Neural progenitor cell (in vitro differentiated cells): ENCODE results near the gene KIAA0930. TPM values are rescaled to one million over a fixed set of nuclear protein-coding genes. Genes with fewer than 3 reads are reported as not detected.

ENCODE experiments used
- DNase-seq: peaks from one replicate; pipeline ENCODE4 v3.0.0-alpha.2; 2016; ENCODE audit warnings: low spot score
- H2AFZ ChIP-seq: fragments of 200-600 bp; sonication (generic); replicated peaks from 2 replicates; pipeline ENCODE4 v1.6.1; 2016; ENCODE audit warnings: antibody characterized with exemption
- H3F3A ChIP-seq: fragments of 200-600 bp; sonication (generic); 2 replicates; pipeline ENCODE4 v1.6.1; 2016; ENCODE audit warnings: antibody characterized with exemption, low read depth
- H3K27ac ChIP-seq: fragments of 200-600 bp; sonication (generic); 2 replicates; pipeline ENCODE4 v1.5.1; 2016; ENCODE audit warnings: mild to moderate bottlenecking
- H3K27me3 ChIP-seq: fragments of 200-600 bp; sonication (generic); 2 replicates; pipeline ENCODE4 v1.6.1; 2016; ENCODE audit warnings: mild to moderate bottlenecking, moderate library complexity
- H3K36me3 ChIP-seq: fragments of 200-600 bp; sonication (generic); 2 replicates; pipeline ENCODE4 v1.5.1; 2016
- H3K4me1 ChIP-seq: fragments of 200-600 bp; sonication (generic); 2 replicates; pipeline ENCODE4 v1.6.1; 2016; ENCODE audit warnings: mixed run types
- H3K4me2 ChIP-seq: fragments of 200-600 bp; sonication (generic); 2 replicates; pipeline ENCODE4 v1.6.1; 2016
- H3K4me3 ChIP-seq: fragments of 200-600 bp; sonication (generic); 2 replicates; pipeline ENCODE4 v1.5.1; 2016
- H3K79me2 ChIP-seq: fragments of 200-600 bp; sonication (generic); 2 replicates; pipeline ENCODE4 v1.6.1; 2016; ENCODE audit warnings: low read depth
- H3K9ac ChIP-seq: fragments of 200-600 bp; sonication (generic); 2 replicates; pipeline ENCODE4 v1.6.1; 2016
- H3K9me3 ChIP-seq: fragments of 200-600 bp; sonication (generic); 2 replicates; pipeline ENCODE4 v1.5.1; 2016; ENCODE audit warnings: low read depth
- H4K20me1 ChIP-seq: fragments of 200-600 bp; sonication (generic); 2 replicates; pipeline ENCODE4 v1.6.1; 2016; ENCODE audit warnings: low read depth
- H3K27ac Mint-ChIP-seq: 3 replicates; pipeline ENCODE4 v1.8.0; 2021; ENCODE audit warnings: mixed read lengths
- H3K27me3 Mint-ChIP-seq: 2 replicates; pipeline ENCODE4 v1.8.0; 2022; ENCODE audit warnings: low read depth, mild to moderate bottlenecking, inconsistent platforms, moderate library complexity, mixed read lengths; ENCODE audit not compliant: insufficient read depth
- H3K36me3 Mint-ChIP-seq: 3 replicates; pipeline ENCODE4 v1.8.0; 2021; ENCODE audit warnings: mixed read lengths
- H3K4me1 Mint-ChIP-seq: 3 replicates; pipeline ENCODE4 v1.8.0; 2021; ENCODE audit warnings: mixed read lengths
- H3K4me3 Mint-ChIP-seq: 3 replicates; pipeline ENCODE4 v1.8.0; 2021; ENCODE audit warnings: mild to moderate bottlenecking, moderate library complexity, mixed read lengths
- H3K9me3 Mint-ChIP-seq: 3 replicates; pipeline ENCODE4 v1.8.0; 2020; ENCODE audit warnings: mixed read lengths
- CTCF ChIP-seq: fragments of 200-600 bp; sonication (generic); IDR thresholded peaks from 2 replicates; pipeline ENCODE4 v1.5.1; 2017; ENCODE audit warnings: antibody characterized with exemption, mild to moderate bottlenecking
- EZH2 ChIP-seq: fragments of 200-600 bp; sonication (generic); IDR thresholded peaks from 2 replicates; pipeline ENCODE4 v1.6.1; 2017; ENCODE audit warnings: antibody characterized with exemption, mild to moderate bottlenecking, moderate library complexity
- EZH2phosphoT487 ChIP-seq: fragments of 200-600 bp; sonication (generic); IDR thresholded peaks from 2 replicates; pipeline ENCODE4 v1.6.1; 2017; ENCODE audit warnings: antibody characterized with exemption
- total RNA-seq: library from RNA; depleted of rRNA; stranded (reverse); fragments of >200 nt; gene quantifications from 2 replicates; pipeline ENCODE4 v1.2.3, GENCODE V29; 2015; ENCODE audit warnings: low replicate concordance

Gene KIAA0930
- total RNA-seq, 1 donor from 2014 or later: 15.0 TPM

GRCh38 chr22:45217806-45218205 is 22.9 kb downstream of the KIAA0930 start:
- Histone ChIP-seq H3K79me2 (no peaks in the 10 kb centered on the region), H3F3A (peaks cover 13% of the 10 kb centered on the region), H3K36me3 (no peaks in the 10 kb centered on the region), H3K9ac (no peak overlapping the region), H4K20me1 (peaks cover 68% of the 10 kb centered on the region), H3K27me3 (peaks cover under 1% of the 10 kb centered on the region), H3K9me3 (no peaks in the 10 kb centered on the region), H3K4me1 (peaks cover 8% of the 10 kb centered on the region), H3K27ac (no peak overlapping the region), H3K4me2 (no peak overlapping the region), H2AFZ (no peak overlapping the region), H3K4me3 (no peak overlapping the region)
- peaks cover 40% of the 10 kb centered on the region for H3K4me1 Mint-ChIP-seq
- no peaks in the 10 kb centered on the region for H3K36me3 Mint-ChIP-seq
- H3K27me3 Mint-ChIP-seq: no peaks in the 10 kb centered on the region
- TF ChIP-seq EZH2 (no peak), EZH2phosphoT487 (no peak), CTCF (no peak)
- no peaks in the 10 kb centered on the region for H3K9me3 Mint-ChIP-seq
- H3K27ac Mint-ChIP-seq: no peak overlapping the region
- DNase-seq: no peak
- no peak overlapping the region for H3K4me3 Mint-ChIP-seq

- Histone ChIP-seq H3K9me3 (no peaks in the 10 kb centered on the region), H3K4me1 (peaks cover 13% of the 10 kb centered on the region), H3K36me3 (no peaks in the 10 kb centered on the region), H2AFZ (no peak overlapping the region), H3K79me2 (no peaks in the 10 kb centered on the region), H3K4me3 (no peak overlapping the region), H4K20me1 (peaks cover 69% of the 10 kb centered on the region), H3K27ac (no peak overlapping the region), H3F3A (peaks cover 17% of the 10 kb centered on the region), H3K9ac (no peak overlapping the region), H3K27me3 (peaks cover 4% of the 10 kb centered on the region), H3K4me2 (no peak overlapping the region)
- TF ChIP-seq EZH2phosphoT487 (no peak), EZH2 (no peak), CTCF (no peak)
- Mint-ChIP-seq H3K4me3 (no peak overlapping the region), H3K27ac (no peak overlapping the region), H3K36me3 (no peaks in the 10 kb centered on the region), H3K4me1 (peaks cover 39% of the 10 kb centered on the region), H3K9me3 (no peaks in the 10 kb centered on the region), H3K27me3 (no peaks in the 10 kb centered on the region)
- no peak for DNase-seq
Measured at GRCh38 chr22:45217345-45217744, 23.3 kb downstream of the KIAA0930 start.

GRCh38 chr22:45216133-45217003 is 24.3 kb downstream of the KIAA0930 start:
- Mint-ChIP-seq H3K27ac (no peak overlapping the region), H3K4me3 (no peak overlapping the region), H3K9me3 (no peaks in the 10 kb centered on the region), H3K4me1 (peaks cover 46% of the 10 kb centered on the region), H3K27me3 (peaks cover 4% of the 10 kb centered on the region), H3K36me3 (no peaks in the 10 kb centered on the region)
- Histone ChIP-seq H3K4me2 (no peak overlapping the region), H4K20me1 (peaks cover 78% of the 10 kb centered on the region), H2AFZ (no peak overlapping the region), H3K9ac (no peak overlapping the region), H3K4me3 (no peak overlapping the region), H3K27me3 (peaks cover 5% of the 10 kb centered on the region), H3K27ac (no peak overlapping the region), H3K79me2 (no peaks in the 10 kb centered on the region), H3K4me1 (peaks cover 18% of the 10 kb centered on the region), H3F3A (peaks cover 17% of the 10 kb centered on the region), H3K9me3 (no peaks in the 10 kb centered on the region), H3K36me3 (no peaks in the 10 kb centered on the region)
- peak; percentile 76 for DNase-seq
- TF ChIP-seq EZH2phosphoT487: no peak
- TF ChIP-seq CTCF: no peak
- TF ChIP-seq EZH2: no peak
